ENCODE data around the gene MIF4GD. TPM values are rescaled to one million over a fixed set of nuclear protein-coding genes. Genes with fewer than 3 reads are reported as not detected.

The MIF4GD gene
- total RNA-seq, 1 donor from 2014 or later = 5.0 TPM

DNA sequence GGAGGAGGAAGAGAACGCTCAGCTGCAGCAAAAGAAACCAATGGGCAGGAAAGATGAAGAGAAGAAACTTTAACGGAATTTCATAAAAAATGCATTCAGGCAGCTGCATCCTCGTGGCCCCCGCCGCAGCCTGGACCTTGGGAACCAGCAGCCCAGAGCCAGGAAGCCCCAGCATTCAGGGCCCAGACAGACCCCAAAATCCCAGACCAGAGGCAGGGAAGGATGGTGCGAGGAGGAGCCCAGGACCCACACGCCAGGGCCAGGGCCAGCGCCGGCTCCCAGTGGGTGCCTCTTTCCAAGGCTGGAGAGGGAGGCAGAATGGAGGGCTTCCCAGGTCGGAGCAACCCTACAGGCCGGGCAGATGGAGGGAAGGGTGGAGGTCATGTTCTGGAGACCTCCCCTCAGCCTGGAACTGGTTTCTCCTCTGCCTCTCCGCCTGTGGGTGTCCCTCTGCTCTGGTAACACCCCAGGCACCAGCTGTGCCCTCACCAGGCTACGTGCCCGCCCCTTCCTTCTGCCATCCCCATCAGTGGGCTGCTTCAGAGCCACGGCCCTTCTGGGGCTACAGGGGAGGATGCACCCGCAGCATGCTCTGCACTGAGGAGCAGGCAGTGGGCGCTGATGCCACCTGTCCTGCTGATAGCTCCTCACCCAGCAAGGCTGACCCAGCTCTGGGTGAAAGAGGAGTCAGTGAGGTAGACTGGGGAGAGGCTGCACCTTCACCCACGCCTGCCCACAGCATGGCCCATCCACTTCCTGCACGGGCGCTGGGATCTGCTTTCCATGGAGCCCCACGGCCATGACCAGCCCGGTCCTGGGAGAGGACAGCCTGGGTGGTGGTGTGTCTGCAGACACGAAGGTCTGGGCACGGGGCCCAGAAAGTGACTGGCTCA is 1.2 kb upstream of the MIF4GD start:
- Histone ChIP-seq H2AFZ (ENCODE audit: low read depth, low read length) (peak overlapping the region; percentile 86), H3K27me3 (ENCODE audit: insufficient read depth, low read length) (no peaks in the 10 kb centered on the region), H3K36me3 (ENCODE audit: insufficient read depth, low read length) (no peaks in the 10 kb centered on the region), H3K9me3 (ENCODE audit: insufficient read depth, low read depth, low read length) (no peaks in the 10 kb centered on the region), H3K27ac (ENCODE audit: low read depth, low read length) (no peak overlapping the region), H3K9ac (ENCODE audit: low read length) (peak overlapping the region; percentile 80), H3K4me2 (ENCODE audit: low read length) (peak overlapping the region; percentile 93), H3K4me1 (ENCODE audit: insufficient read depth, low read length) (peaks cover 37% of the 10 kb centered on the region), H3K4me3 (ENCODE audit: insufficient read depth, low read depth, low read length) (peak overlapping the region; percentile 72), H4K20me1 (ENCODE audit: insufficient read depth, low read length) (peaks cover 9% of the 10 kb centered on the region), H3K79me2 (ENCODE audit: insufficient read depth, low read length) (no peaks in the 10 kb centered on the region)
- Mint-ChIP-seq H3K4me1 (ENCODE audit: low read depth, unreplicated experiment) (peaks cover 5% of the 10 kb centered on the region), H3K9me3 (ENCODE audit: unreplicated experiment) (no peaks in the 10 kb centered on the region), H3K4me3 (ENCODE audit: unreplicated experiment) (peak overlapping the region; percentile 76), H3K27me3 (ENCODE audit: low read depth, unreplicated experiment) (no peaks in the 10 kb centered on the region), H3K36me3 (ENCODE audit: low read depth, unreplicated experiment) (peaks cover 5% of the 10 kb centered on the region), H3K27ac (ENCODE audit: unreplicated experiment) (no peak overlapping the region)
- no peak for TF ChIP-seq EZH2 (IDR thresholded peaks at IDR 0.05; ENCODE audit: insufficient read depth, low read length)
- TF ChIP-seq, protein P1, sequence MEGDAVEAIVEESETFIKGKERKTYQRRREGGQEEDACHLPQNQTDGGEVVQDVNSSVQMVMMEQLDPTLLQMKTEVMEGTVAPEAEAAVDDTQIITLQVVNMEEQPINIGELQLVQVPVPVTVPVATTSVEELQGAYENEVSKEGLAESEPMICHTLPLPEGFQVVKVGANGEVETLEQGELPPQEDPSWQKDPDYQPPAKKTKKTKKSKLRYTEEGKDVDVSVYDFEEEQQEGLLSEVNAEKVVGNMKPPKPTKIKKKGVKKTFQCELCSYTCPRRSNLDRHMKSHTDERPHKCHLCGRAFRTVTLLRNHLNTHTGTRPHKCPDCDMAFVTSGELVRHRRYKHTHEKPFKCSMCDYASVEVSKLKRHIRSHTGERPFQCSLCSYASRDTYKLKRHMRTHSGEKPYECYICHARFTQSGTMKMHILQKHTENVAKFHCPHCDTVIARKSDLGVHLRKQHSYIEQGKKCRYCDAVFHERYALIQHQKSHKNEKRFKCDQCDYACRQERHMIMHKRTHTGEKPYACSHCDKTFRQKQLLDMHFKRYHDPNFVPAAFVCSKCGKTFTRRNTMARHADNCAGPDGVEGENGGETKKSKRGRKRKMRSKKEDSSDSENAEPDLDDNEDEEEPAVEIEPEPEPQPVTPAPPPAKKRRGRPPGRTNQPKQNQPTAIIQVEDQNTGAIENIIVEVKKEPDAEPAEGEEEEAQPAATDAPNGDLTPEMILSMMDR (IDR thresholded peaks at IDR 0.05; ENCODE audit: insufficient read depth, low read depth, low read length) = no peak
- FAIRE-seq (no peak), DNase-seq (ENCODE audit: low read depth) (no peak)

DNA sequence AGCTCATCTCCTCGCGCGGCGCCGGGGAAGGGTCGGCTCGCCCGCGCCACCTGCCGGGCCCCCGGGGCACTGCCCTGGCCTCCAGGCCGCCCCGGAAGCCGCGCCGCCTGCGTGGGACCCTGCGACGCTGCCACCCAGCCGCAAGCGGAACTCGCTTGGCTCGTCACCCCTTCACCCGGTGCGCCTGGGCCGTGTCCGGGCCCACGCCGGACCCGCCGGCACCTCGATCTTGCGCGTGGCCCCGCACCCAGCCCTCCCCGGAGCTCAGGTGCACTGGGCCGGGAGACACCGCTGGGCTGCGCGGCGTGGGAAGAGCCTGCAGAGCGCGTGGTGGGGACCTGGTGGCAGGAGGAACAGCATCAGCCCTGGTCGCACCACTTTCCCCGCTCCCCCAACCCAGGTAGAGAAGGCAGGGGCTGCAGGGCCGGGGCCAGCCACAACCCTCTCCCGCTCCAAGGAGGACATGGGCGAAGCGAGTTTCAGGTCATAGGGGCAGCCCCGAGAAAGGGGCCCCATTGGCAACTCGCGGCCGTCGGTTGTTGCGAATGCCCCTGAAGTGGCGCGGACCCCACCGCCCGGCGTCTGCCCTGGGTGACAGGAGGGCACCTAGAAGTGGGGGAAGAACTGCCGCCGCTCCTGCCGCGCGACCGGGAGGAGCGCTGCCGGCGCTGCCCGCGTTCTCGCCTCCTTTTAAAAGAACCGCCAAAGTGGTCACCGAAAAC is 363 bp upstream of the MIF4GD start:
- Mint-ChIP-seq H3K4me3 (ENCODE audit: unreplicated experiment) (peak overlapping the region; percentile 76), H3K27ac (ENCODE audit: unreplicated experiment) (no peak overlapping the region), H3K27me3 (ENCODE audit: low read depth, unreplicated experiment) (no peaks in the 10 kb centered on the region), H3K4me1 (ENCODE audit: low read depth, unreplicated experiment) (peaks cover 5% of the 10 kb centered on the region), H3K9me3 (ENCODE audit: unreplicated experiment) (no peaks in the 10 kb centered on the region), H3K36me3 (ENCODE audit: low read depth, unreplicated experiment) (peaks cover 5% of the 10 kb centered on the region)
- FAIRE-seq (no peak), DNase-seq (ENCODE audit: low read depth) (peak; percentile 30)
- no peaks in the 10 kb centered on the region for H3K79me2 ChIP-seq (ENCODE audit: insufficient read depth, low read length)
- H2AFZ ChIP-seq (ENCODE audit: low read depth, low read length) = peak overlapping the region; percentile 86
- peaks cover 1% of the 10 kb centered on the region for H3K36me3 ChIP-seq (ENCODE audit: insufficient read depth, low read length)
- H3K4me2 ChIP-seq (ENCODE audit: low read length) = peak overlapping the region; percentile 93
- H3K4me1 ChIP-seq (ENCODE audit: insufficient read depth, low read length) = peaks cover 35% of the 10 kb centered on the region
- peaks cover 17% of the 10 kb centered on the region for H4K20me1 ChIP-seq (ENCODE audit: insufficient read depth, low read length)
- H3K27me3 ChIP-seq (ENCODE audit: insufficient read depth, low read length) = no peaks in the 10 kb centered on the region
- H3K4me3 ChIP-seq (ENCODE audit: insufficient read depth, low read depth, low read length) = peak overlapping the region; percentile 72
- no peak overlapping the region for H3K27ac ChIP-seq (ENCODE audit: low read depth, low read length)
- no peaks in the 10 kb centered on the region for H3K9me3 ChIP-seq (ENCODE audit: insufficient read depth, low read depth, low read length)
- H3K9ac ChIP-seq (ENCODE audit: low read length) = peak overlapping the region; percentile 92
- TF ChIP-seq EZH2 (IDR thresholded peaks at IDR 0.05; ENCODE audit: insufficient read depth, low read length) = no peak
- TF ChIP-seq, protein P1 (IDR thresholded peaks at IDR 0.05; ENCODE audit: insufficient read depth, low read depth, low read length) = peak; percentile 22
